IPS-NIHi11 (cell line): Measurements from ENCODE around the gene CMIP.

Source experiments
- DNase-seq: peaks from one replicate; pipeline ENCODE4 v3.0.0; 2012; ENCODE audit warnings: mixed read lengths, low spot score

CMIP gene

DNA sequence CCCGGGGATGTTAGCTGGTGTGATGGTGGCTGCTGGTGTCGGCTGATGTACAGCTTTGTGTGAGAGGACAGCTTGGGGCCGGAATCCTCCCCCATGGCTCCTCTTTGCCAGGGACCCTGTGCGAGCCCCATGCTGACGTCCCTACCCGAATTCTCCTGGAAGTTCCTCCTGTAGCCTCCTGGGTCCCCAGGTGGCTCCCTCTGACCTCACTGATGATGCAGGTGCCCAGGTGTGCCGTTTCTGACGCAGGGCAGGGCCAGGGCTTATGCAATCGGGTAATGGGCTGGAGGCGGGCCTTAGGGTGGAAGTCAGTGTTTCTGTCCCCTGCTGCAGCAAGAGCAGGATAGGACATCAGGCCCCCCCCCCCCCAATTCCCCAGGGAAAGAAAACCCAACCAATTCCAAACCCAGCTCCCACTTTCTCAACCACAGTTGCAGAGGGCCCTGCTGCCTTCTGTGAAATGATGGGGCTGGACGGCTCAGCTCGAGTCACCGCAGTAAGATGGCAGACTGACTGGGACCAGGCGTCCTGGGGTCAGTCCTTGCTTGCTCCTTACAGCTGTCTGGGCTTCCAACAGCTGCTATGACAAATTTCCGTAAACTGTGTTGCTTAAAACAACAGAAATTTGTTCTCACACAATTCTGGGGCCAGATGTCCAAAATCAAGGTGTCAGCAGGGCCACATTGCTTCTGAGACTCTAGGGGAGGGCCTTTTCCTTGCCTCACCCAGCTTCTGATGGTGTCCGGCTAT is 195.5 kb downstream of the CMIP start:
- no peak for DNase-seq

DNA sequence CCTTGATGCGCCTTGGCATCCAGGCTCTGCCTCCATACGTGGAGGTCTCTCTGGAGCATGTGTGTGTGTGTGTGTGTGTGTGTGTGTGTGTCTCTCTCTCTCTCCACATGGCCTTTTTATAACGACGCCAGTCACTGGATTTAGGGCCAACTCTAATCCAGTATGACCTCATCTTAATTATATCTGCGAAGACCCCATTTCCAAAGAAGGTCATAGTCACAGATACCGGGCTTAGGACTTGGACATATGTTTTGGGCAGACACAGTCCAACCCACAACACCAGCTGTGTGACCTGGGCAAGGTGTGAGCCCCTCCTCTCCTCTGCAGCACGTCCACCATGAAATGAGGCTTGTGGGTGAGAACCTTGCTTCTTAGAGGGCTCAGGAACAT is 196.1 kb downstream of the CMIP start:
- no peak for DNase-seq

DNA sequence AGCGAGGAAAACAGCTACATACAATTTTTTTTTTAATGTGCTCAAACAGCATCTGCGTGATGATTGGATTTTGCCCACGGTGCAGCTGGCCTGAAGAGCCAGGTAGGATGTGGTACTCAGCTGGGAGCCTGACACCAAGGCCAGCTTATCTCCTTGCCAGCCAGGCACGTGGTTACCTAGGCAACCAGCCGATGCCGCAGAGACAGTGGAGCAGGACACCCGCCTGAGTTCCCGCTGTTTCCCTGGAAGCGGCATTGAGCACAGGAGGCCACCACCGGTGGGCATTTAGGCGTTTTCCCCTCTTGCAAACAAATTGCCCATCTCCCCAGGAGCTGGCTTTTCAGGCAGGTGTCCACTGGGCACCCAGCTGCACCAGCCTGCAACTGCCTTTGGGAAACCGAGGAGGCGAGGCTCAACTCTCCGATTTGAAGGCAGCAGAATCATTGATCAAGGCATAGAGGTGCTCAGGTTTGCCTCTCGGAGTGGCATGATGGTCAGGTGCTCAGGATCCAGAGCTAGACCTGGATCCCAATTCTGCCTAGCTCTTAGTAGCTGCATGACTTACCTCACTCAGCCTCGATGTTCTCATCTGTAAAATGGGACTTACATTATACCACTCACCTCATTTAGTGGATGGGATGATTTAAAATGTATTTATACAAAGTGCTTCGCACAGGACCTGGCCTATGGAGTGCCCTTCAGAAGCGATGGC is 196.9 kb downstream of the CMIP start:
- peak; percentile 58 for DNase-seq

DNA sequence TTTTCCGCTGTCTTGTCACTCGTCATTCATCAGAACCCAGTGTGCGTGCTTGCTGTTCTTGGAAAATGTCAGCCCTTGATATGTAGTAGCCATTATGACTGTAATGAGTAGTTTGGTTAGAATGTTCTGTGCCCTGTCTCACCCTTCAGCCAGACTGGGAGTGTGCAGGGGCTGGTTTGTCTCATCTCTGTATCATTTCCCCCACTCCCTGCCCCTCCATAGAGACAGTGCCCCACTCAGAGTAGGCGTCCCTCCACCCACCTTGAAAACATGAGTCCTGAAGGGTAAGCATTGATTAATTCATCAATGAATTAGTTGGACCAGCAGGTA is 197.5 kb downstream of the CMIP start:
- DNase-seq: no peak

DNA sequence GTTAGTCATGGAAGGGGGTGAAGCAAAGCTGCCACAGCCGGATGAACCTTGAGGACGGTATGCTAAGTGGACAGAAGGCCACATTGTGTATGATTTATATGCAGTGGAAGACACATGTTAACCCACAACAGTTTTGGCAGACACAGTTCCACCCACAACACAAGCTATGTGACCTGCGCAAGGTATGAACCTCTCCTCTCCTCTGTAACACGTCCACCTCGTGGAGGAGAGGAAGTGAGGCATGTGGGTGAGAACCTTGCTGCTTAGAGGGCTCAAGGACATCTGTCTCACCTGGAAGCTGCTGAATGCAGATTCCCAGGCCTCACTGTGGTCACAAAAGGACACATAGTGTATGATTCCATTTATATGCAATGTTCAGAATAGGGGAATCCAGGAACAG is 198.3 kb downstream of the CMIP start:
- DNase-seq: no peak

DNA sequence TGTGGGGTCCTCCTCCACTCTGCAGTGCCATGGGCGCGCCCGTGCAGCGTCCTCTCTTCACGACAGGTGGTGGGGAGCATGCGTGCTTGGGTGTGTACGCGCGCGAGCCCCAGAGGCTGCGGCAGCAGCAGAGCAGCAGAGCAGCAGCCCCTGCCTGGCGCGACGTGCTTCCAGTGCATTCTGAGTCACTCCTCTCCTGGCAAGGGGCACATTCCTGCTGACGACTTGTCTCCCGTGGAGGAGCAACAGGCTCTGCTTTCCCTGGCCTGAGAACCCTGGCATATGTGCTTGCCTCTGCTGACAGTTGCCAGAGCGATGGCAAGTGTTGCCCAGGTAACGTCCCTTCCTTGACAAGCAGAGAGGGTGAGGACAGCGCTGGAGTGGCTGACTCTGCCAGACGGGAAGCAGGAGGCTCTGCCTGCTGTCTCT is 200.7 kb downstream of the CMIP start:
- DNase-seq: peak; percentile 57

DNA sequence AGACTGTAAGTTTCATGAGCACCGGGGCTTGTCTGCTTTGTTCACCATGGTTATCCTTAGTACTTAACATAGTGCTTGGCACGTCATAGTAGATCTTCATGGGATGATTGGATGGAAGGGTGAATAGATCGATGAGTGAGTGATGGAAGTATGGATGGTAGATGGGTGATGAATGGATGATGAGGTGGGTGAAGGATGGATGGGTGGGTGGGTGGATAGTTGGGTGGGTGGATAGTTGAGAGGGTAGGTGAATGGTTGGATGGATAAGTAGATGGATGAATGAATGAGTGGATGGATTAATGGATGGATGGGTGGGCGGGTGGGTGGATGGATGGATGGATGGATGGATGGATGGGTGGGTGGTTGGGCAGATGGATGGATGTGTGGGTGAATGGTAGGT is 201.3 kb downstream of the CMIP start:
- DNase-seq: no peak

DNA sequence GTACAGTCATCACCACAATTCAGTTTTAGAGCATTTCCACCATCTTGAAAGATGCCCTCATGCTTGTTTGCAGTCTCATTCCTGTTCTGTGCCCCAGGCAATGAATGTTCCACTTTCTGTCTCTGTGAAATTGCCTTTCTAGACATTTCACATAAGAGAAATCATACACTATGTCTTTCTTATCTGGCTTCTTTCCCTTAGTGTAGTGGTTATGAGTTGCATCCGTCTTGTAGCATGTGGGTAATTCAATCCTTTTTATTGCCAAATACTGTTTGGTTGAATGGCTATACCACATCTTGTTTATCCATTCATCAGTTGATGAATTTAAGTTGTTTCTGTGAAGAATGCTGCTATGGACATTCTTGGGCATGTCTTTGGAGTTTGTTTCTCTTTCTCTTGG is 202.0 kb downstream of the CMIP start:
- DNase-seq: no peak

DNA sequence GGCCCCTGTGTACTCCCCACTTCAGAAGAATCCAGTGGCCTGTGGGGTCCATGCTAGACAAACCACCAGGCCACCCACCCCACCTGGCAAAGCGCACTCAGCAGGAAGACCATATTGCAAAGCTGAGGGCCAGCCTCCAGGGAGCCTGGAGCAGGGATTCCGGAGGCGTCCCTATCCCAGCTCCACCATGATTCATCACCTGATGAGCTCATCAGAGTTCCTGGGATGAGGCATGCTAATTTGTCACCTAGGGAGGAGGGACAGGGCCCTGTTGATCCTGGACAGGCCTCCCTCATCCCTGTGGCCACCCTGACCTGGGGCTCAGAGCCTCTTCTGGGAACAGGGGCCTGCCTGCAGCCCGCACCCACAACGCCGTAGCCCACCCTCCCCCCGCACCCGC is 202.9 kb downstream of the CMIP start:
- peak; percentile 59 for DNase-seq

DNA sequence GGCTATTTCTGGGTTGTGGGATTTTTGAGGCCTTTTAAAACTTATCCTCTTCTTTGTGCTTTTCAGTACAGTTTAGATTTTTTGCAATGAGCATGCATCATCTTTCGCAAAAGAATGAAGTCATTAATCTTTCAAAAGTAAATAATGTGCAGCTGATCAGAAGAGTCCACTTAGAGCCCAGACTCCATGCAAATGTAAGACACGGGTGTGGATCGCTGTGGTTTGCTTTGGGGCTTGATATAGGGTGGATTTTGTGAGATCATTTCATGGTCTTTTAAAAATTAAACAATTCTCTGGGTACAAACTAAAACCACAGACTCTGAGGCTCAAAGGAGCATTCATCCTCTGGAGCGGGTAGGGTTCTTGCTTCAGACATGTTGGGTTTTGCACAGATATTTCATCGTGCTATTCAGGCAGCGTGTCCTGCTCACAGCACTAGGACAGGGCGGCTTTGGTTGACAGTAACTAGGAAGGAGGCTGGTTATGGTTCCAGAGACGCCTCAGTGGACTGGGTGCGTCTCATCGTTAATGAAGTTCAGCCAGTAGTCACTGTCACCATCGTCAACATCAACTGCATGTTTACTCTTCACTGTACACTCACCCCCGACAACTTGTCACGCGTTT is 205.1 kb downstream of the CMIP start:
- DNase-seq: no peak

DNA sequence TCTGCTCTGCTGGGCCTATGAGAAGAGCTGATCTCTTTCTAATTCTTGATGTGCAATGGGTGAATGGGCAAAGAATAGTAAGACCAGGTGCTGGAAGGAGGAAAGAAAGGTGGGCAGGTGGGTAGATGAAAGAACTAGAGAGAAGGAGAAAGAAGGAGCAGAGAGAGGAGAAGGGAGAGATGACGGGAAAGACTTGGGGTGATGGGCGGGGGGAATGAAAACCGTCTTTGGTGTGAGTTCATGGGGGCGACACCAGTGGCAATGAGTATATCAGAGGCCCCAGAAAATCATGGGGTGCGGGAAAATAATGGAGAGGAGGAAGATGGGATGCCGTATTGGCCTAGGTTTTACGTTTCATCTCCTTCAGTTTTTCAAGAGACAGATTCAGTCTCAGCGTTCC is 205.7 kb downstream of the CMIP start:
- DNase-seq: no peak

DNA sequence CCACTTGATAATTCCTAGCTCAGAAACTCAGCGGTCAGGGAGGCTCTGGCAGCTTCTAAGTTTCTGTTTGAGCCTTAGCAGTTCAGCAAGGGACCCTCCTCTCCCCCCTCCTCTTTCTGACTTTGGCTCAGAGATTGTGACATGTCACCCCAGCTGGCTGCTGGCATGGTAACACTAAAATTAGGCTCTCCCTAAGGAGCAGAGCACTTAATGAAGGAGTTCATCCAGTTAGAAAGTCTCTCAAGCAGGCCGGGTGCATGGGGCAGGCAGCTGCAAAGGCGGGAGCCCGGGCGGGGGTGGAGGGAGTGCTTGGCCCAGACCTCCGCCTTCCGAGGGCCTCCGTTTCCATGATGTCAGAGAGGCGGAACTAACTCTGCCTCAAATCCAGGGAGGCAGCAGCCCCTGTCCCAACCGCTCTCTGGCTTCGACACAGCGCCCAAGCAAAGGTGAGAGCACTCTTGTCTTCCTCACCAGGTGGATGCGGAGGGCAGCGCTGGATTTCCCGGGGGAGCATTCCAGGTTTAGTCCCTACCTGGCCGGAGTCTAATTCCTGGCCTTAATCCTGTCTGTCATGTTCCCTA is 206.5 kb downstream of the CMIP start:
- peak; percentile 68 for DNase-seq

DNA sequence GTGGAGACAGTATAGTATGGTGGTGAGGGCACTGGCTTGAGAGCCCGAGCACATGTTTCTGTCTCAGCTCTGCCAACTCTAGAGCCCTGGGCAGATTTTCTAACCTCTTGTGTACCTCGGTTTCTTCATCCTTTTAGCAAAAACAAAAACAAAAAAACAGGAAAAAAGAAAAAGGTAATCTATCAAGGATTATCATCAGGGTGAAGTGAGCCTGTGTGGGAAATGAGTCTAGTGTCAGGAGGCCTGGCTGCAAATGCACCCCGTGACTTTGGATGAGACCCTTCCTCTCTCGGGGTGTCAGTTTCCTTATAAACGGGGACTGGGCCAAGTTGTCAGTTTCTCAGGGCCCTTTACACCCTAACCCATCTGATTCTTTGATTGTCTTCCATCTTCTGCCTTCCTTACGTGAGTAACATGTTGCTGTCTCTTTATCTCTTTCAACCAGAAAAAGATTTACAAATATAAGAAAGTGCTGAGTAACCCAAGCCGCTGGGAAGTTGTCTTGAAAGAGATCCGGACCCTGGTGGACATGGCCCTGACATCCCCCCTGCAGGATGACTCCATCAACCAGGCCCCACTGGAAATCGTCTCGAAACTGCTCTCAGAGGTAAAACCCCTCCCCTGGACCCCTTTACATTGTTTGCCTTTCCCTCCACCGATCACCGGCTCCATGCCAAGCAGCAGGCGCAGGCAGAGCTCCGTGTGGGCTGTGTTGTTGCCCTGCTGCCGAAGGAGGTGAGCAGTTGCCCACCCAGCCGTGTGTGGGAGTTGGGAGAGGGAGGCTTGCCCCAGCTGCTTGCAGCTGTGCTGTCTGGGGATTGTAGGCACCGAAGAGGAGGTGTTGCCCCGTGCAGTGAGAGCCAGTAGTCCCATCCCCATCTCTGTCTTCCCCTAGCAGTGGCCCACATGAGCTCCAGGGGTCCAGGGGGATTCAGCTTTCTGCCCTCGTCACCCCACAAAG is 207.4 kb downstream of the CMIP start:
- no peak for DNase-seq

DNA sequence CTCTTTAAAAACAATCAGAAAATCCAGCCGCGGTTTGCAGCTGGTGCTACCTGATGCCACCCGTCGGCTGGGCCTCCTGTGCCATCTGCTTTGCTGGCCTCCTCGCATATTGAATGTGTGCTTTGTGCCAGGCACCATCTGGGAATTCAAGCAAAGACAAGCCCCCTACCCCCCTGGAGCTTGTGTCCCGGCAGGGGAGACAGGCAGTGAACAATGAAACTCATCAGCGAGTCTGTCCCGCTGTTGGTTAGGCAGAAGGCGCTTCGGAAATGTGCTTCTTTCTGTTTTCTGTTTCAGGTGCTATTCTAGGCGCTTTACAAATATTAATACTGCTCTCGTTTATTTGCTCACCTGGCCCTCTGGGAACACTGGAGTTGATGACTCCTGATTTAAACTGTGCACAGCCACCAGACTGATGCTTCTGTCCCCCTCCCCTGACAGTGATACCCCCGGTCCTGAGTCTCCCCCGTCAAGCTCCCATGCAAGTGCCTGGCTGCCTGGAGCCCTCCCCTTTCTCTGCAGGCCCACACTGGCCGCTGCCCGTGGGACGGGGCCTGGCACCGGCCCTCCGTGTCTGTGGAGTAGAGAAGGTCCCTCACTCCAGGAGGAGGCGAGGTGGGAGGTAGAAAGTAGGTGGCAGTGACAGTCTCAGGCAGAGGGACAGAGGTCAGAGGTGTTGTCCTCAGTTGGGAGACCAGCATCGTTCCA is 208.3 kb downstream of the CMIP start:
- DNase-seq: no peak

DNA sequence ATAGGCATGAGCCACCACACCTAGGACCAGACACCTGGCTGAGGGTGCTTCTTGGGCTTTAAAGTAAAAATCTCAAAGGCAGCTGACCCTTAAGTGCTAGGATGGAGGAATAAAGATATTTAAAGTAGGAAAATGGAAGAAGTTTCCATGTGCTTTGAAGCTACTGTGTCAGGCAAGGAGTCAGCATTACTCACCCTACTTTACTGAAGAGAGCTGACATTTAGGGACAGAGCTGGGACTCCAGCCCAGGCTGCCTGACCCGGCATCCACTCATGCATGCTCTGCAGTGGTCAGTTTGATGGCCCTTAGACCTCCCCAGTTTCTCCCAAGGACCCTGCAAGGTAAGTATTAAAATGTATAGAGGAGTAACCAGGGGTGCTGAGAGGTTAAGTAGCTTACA is 209.7 kb downstream of the CMIP start:
- no peak for DNase-seq

DNA sequence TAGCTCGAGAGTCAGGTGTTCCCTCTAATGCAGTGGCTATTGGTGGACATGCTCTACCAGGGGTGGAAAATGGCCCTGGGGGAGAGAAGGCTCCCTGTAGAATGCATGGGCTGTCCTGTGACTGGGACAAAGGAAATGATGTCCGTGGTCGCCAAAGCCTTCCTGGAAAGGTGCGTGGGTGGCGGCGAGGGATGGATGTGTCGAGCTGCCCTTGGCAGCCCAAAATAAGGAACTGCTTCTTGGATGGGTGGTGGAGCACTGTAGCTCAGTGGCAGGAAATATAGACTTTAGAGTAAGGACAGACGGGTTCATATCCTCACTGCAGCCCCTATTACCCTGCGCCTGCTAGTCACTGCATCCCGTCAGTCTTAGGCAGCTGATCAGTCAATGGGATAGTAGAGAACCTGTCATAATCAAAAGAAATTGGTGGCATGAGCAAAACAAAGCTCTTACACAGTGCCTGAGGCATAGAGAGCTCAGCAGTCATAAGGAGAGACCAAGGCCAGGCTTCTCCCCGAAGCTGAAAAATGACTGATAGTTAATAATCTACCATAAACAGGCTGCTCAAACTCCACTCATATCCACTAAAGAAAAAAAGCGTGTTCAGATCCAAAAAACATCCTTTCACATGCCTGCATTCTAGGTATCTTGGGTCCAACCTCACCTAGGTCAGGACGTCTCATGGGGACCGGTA is 211.0 kb downstream of the CMIP start:
- no peak for DNase-seq

DNA sequence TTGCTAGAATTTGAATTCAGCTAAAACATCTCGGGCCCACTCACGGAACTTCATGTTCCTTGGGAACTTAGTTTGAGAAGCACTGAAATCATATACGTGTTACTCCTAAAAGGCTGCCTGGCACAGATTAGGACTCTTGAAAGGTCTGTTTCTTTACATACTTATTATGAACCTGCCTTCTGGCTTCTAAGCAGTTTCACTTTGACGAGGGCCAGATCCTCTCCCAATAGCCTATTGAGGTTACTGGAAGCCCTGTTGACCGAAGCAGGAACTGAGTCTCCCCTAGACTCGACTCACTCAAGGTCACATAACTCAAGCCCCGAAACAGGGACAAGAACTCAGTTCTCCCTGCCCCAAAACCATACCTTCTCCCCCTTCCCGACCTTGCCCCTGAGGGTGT is 212.6 kb downstream of the CMIP start:
- DNase-seq: no peak

DNA sequence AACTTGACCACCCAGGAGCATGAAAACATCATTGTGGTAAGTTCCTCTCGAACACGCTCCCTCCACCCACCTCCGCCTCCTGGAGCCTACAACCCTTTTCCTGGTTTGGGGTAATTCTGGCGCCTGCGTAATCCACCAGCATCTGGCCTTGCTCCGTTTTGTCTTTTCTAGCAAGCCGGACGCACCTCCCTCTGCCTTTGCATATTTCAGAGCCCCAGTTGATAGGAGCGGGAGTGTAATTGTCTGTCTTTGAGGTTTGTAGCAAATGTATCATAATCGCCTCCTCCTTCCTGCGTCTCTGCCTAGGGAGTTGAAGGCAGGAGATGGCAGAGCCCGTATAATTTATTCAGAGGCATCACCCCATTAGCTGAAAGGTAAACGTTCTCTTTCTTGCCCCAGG is 213.2 kb downstream of the CMIP start:
- no peak for DNase-seq

DNA sequence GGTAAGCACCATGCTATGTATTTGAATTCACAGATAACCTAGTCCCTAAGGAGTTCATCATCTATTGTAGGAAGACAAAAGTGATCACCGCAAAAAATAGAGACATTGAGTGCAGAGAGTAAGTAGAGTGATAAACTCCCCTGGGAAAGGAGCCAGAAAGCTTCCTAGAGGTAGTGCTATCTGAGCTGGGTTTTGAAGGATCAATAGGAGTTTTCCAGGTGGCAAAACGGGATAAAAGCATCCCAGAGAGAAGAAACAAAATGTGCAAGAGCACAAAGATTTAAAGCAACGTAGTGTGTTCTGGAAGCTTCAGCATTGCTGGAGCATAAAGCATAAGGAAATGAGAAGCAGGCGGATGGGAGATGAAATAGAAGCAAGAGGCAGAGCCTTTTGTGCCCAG is 213.8 kb downstream of the CMIP start:
- DNase-seq: no peak

DNA sequence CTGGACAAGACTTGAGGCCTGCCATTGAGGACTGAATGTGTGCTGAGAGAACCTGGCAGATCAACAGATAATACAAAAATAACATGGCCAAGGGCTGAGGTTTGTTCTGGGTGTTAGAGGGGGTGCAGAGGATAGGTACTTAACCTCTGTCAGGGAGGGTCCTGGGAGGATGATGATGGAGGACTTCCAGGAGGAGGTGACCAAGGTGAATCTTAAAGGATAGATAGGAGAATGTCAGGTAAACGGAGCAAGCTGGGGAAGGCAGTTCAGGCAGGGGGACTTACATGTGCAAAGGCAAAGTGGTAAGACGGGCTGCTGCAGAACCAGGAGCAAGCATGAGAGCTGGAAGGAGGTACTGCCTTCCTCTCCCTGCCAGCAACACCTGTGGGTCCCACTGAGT is 214.6 kb downstream of the CMIP start:
- no peak for DNase-seq

DNA sequence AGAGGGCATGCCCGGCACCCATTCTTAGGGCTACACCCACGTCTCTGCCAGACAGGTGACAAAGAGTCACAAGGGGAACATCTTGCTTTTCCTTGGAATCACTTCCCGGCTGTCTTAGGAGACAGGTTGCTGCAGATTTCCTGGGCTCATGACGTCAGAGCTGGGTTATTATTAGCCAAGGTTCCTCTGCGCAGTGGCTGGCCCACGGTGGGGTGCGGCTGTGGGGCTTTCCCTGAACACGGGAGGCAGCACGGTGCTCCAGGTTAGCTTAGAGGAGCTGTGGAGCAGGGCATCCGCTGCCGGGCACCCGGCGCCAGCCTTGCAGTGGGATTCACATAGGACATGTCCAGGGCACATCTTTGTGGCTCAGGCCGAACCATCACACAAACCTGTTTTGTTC is 216.5 kb downstream of the CMIP start:
- DNase-seq: no peak
